ENCODE results near the gene RGS17. TPM values are rescaled to one million over a fixed set of nuclear protein-coding genes. Genes with fewer than 3 reads are reported as not detected.

The RGS17 gene
- total RNA-seq, 1 experiment from 2014 or later, result 3.2 TPM

DNA sequence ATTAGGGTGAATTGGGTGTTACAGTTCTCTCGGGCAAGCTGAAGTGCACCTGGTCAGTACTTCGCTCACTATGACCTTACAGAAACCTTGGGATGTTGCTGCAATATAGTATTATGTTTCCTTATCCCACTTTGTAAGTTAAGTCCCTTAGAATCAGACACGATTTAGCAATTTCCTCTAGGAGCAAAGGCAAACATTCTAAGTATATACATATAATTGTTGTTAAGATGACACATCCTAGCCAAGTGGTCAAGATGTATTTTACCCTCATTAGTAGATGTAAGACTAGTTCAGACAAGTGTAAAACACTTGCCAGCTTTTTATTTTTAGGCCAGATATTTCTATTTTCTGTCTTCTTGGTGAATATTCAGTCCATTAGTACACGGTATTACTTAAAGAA is 31.1 kb upstream of the RGS17 start:
- Mint-ChIP-seq H3K36me3 (ENCODE audit: insufficient read depth in 1 of 3, low read depth in 3 of 3) (no peaks in the 10 kb centered on the region), H3K4me1 (no peaks in the 10 kb centered on the region), H3K27ac (no peak overlapping the region), H3K27me3 (ENCODE audit: low read depth) (no peaks in the 10 kb centered on the region), H3K4me3 (no peak overlapping the region), H3K9me3 (no peaks in the 10 kb centered on the region; a peak in 2 of 5 replicates)
- no peak overlapping the region for H2BK15ac ChIP-seq (ENCODE audit: low read depth, low read length)
- H4K5ac ChIP-seq (ENCODE audit: insufficient read length, low read depth, low read length), result no peak overlapping the region
- H3K23me2 ChIP-seq (ENCODE audit: insufficient read length, low read depth, low read length, poor library complexity, severe bottlenecking), result no peaks in the 10 kb centered on the region
- H4K91ac ChIP-seq (ENCODE audit: insufficient read length, low read depth, low read length), result no peak overlapping the region
- no peaks in the 10 kb centered on the region for H3K4me1 ChIP-seq (ENCODE audit: insufficient read depth, low read length)
- no peak overlapping the region for H4K8ac ChIP-seq (replicated peaks; ENCODE audit: insufficient read length, low read depth, low read length)
- no peak overlapping the region for H3T11ph ChIP-seq (ENCODE audit: low read length)
- no peak overlapping the region for H2BK20ac ChIP-seq (ENCODE audit: low read depth, low read length, poor library complexity, severe bottlenecking)
- no peaks in the 10 kb centered on the region for H3K79me2 ChIP-seq (ENCODE audit: insufficient read depth, low read length)
- H2BK120ac ChIP-seq (ENCODE audit: low read depth, low read length, poor library complexity, severe bottlenecking), result no peak overlapping the region
- H4K20me1 ChIP-seq (ENCODE audit: control insufficient read depth, insufficient read depth, insufficient read length), result no peaks in the 10 kb centered on the region
- no peak overlapping the region for H3K23ac ChIP-seq (ENCODE audit: insufficient read length, low read depth, low read length)
- no peak overlapping the region for H3K56ac ChIP-seq (ENCODE audit: insufficient read length, low read depth, low read length)
- H3K18ac ChIP-seq (ENCODE audit: insufficient read length, low read depth, low read length), result no peak overlapping the region
- no peak overlapping the region for H3K14ac ChIP-seq (ENCODE audit: insufficient read depth, low read length)
- DNase-seq, result no peak
- no peaks in the 10 kb centered on the region for H3K9me3 ChIP-seq (ENCODE audit: control insufficient read depth, low read depth, low read length)
- no peak overlapping the region for H3K9ac ChIP-seq (ENCODE audit: extremely low read depth, insufficient read length, low read length)
- H3K79me1 ChIP-seq (ENCODE audit: insufficient read depth, low read depth, low read length, poor library complexity, severe bottlenecking), result no peaks in the 10 kb centered on the region
- WGBS (ENCODE audit: extremely low coverage, insufficient read length, low lambda C conversion rate), result no CpG with 5 or more reads among the region's 4 CpGs
- TF ChIP-seq, protein P1, sequence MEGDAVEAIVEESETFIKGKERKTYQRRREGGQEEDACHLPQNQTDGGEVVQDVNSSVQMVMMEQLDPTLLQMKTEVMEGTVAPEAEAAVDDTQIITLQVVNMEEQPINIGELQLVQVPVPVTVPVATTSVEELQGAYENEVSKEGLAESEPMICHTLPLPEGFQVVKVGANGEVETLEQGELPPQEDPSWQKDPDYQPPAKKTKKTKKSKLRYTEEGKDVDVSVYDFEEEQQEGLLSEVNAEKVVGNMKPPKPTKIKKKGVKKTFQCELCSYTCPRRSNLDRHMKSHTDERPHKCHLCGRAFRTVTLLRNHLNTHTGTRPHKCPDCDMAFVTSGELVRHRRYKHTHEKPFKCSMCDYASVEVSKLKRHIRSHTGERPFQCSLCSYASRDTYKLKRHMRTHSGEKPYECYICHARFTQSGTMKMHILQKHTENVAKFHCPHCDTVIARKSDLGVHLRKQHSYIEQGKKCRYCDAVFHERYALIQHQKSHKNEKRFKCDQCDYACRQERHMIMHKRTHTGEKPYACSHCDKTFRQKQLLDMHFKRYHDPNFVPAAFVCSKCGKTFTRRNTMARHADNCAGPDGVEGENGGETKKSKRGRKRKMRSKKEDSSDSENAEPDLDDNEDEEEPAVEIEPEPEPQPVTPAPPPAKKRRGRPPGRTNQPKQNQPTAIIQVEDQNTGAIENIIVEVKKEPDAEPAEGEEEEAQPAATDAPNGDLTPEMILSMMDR (conservative IDR thresholded peaks at IDR 0.05), result no peak
- H3K27me3 ChIP-seq (ENCODE audit: insufficient read depth, low read length), result no peaks in the 10 kb centered on the region
- no peak overlapping the region for H3K27ac ChIP-seq (ENCODE audit: insufficient read length, low read depth, low read length)
- no peak overlapping the region for H3K4me2 ChIP-seq (ENCODE audit: insufficient read depth, insufficient read length, low read length)
- H2BK5ac ChIP-seq (ENCODE audit: insufficient read length, low read length), result no peak overlapping the region
- H2BK12ac ChIP-seq (ENCODE audit: insufficient read length, low read depth, low read length), result no peak overlapping the region
- H2AK5ac ChIP-seq (ENCODE audit: insufficient read length, low read length), result no peak overlapping the region
- no peak overlapping the region for H3K4ac ChIP-seq (ENCODE audit: low read depth, low read length)
- no peak overlapping the region for H2AFZ ChIP-seq (ENCODE audit: low read length)
